ENCODE measurements around the gene ZBTB12.
"Not testable (repeated sequence)": the region's sequence is repeated elsewhere in the genome, so short reads cannot be mapped to it uniquely, and the experiment has no call there.

Gene ZBTB12

GRCh38 chr6:31860349-31860748 lies 41.5 kb downstream of the ZBTB12 start:
- H3K27ac Mint-ChIP-seq: peak overlapping the region; percentile 29

GRCh38 chr6:31859923-31860322 lies 42.0 kb downstream of the ZBTB12 start:
- peak overlapping the region; percentile 58 for H3K4me3 Mint-ChIP-seq
- TF ChIP-seq CTCF (IDR thresholded peaks at IDR 0.05): no peak
- peak overlapping the region; percentile 29 for H3K27ac Mint-ChIP-seq
- H3K9me3 Mint-ChIP-seq: peaks cover 18% of the 10 kb centered on the region
- peaks cover 9% of the 10 kb centered on the region for H3K27me3 Mint-ChIP-seq (ENCODE audit: low read depth, poor library complexity)
- peaks cover 45% of the 10 kb centered on the region for H3K36me3 Mint-ChIP-seq (ENCODE audit: low read depth)
- peaks cover 21% of the 10 kb centered on the region for H3K4me1 Mint-ChIP-seq
- DNase-seq: no peak

More at GRCh38 chr6:31860349-31860748, 41.5 kb downstream of the ZBTB12 start:
- Mint-ChIP-seq H3K9me3 (peaks cover 14% of the 10 kb centered on the region), H3K4me3 (peak overlapping the region; percentile 58), H3K27me3 (ENCODE audit: low read depth, poor library complexity) (peaks cover 9% of the 10 kb centered on the region), H3K4me1 (peaks cover 25% of the 10 kb centered on the region), H3K36me3 (ENCODE audit: low read depth) (peaks cover 42% of the 10 kb centered on the region)
- DNase-seq: no peak
- no peak for TF ChIP-seq CTCF (IDR thresholded peaks at IDR 0.05)

GRCh38 chr6:31858707-31859106 lies 43.2 kb downstream of the ZBTB12 start:
- Mint-ChIP-seq H3K9me3 (peaks cover 18% of the 10 kb centered on the region), H3K27me3 (ENCODE audit: low read depth, poor library complexity) (peaks cover 9% of the 10 kb centered on the region), H3K36me3 (ENCODE audit: low read depth) (peaks cover 45% of the 10 kb centered on the region), H3K27ac (no peak overlapping the region), H3K4me3 (no peak overlapping the region), H3K4me1 (peaks cover 12% of the 10 kb centered on the region)
- no peak for TF ChIP-seq CTCF (IDR thresholded peaks at IDR 0.05)
- no peak for DNase-seq

GRCh38 chr6:31857774-31858173 lies 44.1 kb downstream of the ZBTB12 start:
- DNase-seq; H3K27me3 Mint-ChIP-seq (ENCODE audit: low read depth, poor library complexity); H3K4me3 Mint-ChIP-seq: not testable (repeated sequence)
- peaks cover 12% of the 10 kb centered on the region for H3K4me1 Mint-ChIP-seq
- peaks cover 47% of the 10 kb centered on the region for H3K36me3 Mint-ChIP-seq (ENCODE audit: low read depth)
- H3K27ac Mint-ChIP-seq: peak overlapping the region; percentile 3
- peaks cover 21% of the 10 kb centered on the region for H3K9me3 Mint-ChIP-seq

GRCh38 chr6:31851980-31852718 lies 49.7 kb downstream of the ZBTB12 start:
- not testable (repeated sequence) for H3K4me3 Mint-ChIP-seq; H3K27ac Mint-ChIP-seq; DNase-seq; H3K27me3 Mint-ChIP-seq (ENCODE audit: low read depth, poor library complexity)
- peaks cover 25% of the 10 kb centered on the region for H3K9me3 Mint-ChIP-seq
- peaks cover 12% of the 10 kb centered on the region for H3K4me1 Mint-ChIP-seq
- peaks cover 30% of the 10 kb centered on the region for H3K36me3 Mint-ChIP-seq (ENCODE audit: low read depth)

GRCh38 chr6:31851485-31851832 lies 50.4 kb downstream of the ZBTB12 start:
- peaks cover 23% of the 10 kb centered on the region for H3K36me3 Mint-ChIP-seq (ENCODE audit: low read depth)
- DNase-seq: no peak
- H3K4me1 Mint-ChIP-seq: peaks cover 12% of the 10 kb centered on the region
- no peak overlapping the region for H3K27ac Mint-ChIP-seq
- TF ChIP-seq CTCF (IDR thresholded peaks at IDR 0.05): no peak
- no peak overlapping the region for H3K4me3 Mint-ChIP-seq
- peaks cover 7% of the 10 kb centered on the region for H3K27me3 Mint-ChIP-seq (ENCODE audit: low read depth, poor library complexity)
- H3K9me3 Mint-ChIP-seq: peaks cover 20% of the 10 kb centered on the region
